GM18505 (cell line): Measurements from ENCODE around the gene TCF3.

ENCODE experiments used
- ATAC-seq: cut with Tn5 transposase; IDR thresholded peaks from one replicate; pipeline ENCODE4 v1.9.1; 2021; ENCODE audit not compliant: unreplicated experiment
- POLR2A ChIP-seq: IDR thresholded peaks from 4 replicates; pipeline ENCODE4 v1.6.1; 2011; ENCODE audit warnings: borderline replicate concordance; ENCODE audit not compliant: insufficient read depth, insufficient read length; ENCODE audit errors: extremely low read depth

TCF3 gene

DNA sequence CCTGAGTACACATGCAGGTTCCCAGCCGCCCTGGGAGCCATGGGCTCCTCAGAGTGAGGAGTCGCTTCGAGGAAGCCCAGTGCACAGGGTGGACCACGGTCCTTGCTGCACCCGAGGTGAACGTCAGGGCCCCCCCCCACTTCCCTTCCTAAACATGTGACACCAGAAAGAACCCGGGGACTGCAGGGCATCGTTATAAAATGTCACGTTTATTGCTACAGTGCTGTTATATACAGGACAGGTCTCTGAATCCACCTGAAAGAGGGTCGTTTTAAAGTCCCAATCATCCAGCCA lies 43.4 kb downstream of the TCF3 start:
- no peak for ATAC-seq
- TF ChIP-seq POLR2A = no peak

- TF ChIP-seq POLR2A = no peak
These were observed 43.9 kb downstream of the TCF3 start for GRCh38 chr19:1608359-1609102.

DNA sequence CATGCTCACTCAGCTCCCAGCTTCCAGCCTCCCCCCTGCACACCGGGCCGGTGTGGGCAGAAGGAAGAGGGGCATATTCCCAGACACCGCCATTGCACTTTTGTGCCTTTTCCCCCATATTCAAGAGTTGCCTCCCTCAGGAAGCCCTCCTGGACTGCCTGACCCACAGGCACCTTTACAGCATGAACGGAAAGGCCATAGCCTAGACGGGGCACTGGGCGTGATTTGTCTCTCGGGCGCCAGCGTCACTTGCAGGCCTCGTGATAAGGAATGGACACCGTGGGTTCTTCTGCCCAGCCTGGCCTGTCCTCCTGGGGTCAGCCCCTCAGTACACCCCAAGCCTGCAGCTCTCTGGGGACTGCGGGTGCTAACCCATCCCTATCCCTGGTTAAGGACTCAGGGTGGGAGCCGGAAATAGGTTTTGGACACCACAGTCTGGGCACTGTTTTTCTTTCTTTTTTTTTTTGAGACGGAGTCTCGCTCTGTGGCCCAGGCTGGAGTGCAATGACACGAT lies 46.2 kb downstream of the TCF3 start:
- ATAC-seq = no peak
- no peak for TF ChIP-seq POLR2A

More at GRCh38 chr19:1608359-1609102, 43.9 kb downstream of the TCF3 start:
- no peak for ATAC-seq

DNA sequence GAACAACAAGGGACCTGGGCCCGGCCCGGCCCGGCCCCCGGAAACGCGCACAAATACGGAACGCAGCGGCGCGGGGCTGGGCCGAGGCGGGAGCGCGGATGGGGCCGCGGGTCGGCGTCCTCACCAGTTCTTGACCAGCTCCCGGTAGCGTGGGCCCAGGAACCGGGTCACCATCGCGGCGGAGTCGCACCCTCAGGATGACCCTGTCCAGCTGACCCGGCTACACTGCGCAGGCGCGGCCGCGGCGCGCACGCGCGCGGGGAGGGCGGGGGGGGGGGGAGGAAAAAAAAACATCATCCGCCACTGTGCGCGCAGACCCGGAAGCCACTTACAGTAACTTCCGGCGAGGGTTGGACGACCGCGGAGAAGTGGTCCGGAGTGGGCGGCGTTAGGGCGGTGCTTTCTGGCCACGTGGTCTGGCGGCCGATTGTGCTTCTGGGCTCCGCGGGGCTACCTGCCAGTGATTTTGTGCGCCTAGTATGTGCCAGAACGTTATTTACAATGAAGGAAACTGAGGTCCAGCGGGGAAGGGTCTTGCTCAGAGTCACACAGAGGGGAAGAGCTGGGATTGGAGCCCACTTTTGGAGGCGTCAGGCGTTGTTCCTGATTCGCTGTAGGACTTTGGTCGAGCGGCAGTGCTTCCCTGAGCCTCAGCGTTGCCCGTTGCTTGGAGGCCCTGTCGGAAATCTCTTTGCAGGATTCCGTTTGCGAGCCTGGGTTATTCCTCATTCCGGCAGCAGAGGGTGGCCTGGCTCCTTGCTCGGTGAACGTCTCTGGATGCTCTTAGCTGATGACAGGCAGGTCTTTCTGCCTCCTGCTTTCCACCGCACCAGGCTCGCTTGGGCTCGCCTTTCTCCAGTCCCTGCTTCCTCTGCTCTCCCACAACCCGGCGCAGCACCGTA lies 46.9 kb downstream of the TCF3 start, which contains the start of gene UQCR11:
UQCR11 (minus strand) TSS at position 227 of the 902 bp plus-strand sequence; CDS start at position 174, 53 bp downstream.
- peak; percentile 76 for ATAC-seq
- TF ChIP-seq POLR2A = peak; percentile 73

DNA sequence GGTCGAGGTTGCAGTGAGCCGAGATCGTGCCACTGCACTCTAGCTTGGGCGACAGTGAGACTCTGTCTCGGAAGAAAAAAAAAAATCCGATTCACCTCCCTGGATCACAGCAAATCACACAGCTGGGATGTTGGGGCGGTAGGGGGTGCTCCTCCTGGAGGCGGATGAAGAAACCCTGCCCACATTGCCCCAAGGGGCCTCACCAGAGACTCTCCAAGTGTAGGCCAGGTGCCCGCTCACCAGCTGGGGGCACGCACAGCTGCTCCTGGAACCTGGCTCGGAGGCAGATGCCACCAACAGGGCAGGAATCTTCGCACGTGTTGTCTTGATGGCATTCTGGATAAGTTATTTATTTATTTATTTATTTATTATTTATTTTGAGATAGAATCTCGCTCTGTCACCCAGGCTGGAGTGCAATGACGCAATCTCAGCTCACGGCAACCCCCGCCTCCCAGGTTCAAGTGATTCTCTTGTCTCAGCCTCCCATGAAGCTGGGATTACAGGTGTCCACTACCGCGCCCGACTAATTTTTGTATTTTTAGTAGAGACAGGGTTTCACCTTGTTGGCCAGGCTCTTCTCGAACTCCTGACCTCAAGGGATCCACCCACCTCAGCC lies 50.2 kb downstream of the TCF3 start:
- TF ChIP-seq POLR2A = no peak
- ATAC-seq = no peak

DNA sequence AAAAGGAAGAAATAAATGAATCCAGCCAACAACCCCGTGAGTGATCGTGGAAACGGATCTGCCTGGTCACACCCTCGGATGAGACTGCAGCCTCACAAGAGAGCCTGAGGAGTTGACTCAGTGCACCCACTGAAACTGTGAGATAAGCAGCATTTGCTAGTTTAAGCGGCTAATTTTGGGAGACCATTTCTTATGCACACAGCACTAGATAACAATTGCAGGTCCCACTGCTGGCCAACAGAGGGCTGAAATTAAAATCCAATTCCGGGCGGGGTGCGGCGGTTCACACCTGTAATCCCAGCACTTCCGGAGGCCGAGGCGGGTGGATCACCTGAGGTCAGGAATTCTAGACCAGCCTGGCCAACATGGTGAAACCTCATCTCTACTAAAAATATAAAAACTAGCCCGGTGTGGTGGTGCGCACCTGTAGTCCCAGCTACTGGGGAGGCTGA lies 50.8 kb downstream of the TCF3 start:
- no peak for TF ChIP-seq POLR2A
- ATAC-seq = no peak

DNA sequence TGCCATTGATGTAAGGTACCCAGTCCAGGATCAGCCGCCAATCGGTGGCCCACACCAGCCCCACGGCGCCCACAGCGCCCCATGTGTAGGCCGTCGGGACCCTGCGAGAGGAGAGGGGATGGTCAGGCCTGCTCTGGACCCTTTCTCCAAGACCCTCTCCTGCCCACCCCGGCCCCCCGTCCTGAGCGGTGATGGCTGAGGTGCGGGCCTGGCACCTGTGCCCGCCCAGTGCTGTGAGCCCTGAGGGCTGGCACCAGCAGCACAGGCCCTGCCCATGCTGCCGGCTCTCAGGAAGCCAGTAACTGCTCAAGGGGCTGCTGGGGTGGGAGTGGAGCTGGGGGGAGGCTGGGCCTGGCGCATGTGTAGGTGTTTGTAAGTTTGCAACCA lies 53.0 kb downstream of the TCF3 start:
- no peak for ATAC-seq
- TF ChIP-seq POLR2A = no peak

- TF ChIP-seq POLR2A = no peak
- no peak for ATAC-seq
These were observed 53.5 kb downstream of the TCF3 start for GRCh38 chr19:1598777-1599459.

DNA sequence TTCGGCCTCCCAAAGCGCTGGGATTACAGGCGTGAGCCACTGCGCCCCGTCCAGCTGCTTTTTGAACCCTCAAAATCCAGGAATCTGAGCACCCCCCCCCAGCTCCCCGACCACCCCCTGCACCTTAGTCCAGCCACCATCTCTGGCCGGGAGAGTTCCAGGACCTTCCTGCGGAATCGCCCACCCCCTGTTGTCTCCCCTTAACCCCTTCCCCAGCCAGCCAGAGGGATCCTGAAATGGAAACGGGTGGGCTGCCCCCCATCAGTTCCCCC lies 59.0 kb downstream of the TCF3 start:
- no peak for TF ChIP-seq POLR2A
- no peak for ATAC-seq

DNA sequence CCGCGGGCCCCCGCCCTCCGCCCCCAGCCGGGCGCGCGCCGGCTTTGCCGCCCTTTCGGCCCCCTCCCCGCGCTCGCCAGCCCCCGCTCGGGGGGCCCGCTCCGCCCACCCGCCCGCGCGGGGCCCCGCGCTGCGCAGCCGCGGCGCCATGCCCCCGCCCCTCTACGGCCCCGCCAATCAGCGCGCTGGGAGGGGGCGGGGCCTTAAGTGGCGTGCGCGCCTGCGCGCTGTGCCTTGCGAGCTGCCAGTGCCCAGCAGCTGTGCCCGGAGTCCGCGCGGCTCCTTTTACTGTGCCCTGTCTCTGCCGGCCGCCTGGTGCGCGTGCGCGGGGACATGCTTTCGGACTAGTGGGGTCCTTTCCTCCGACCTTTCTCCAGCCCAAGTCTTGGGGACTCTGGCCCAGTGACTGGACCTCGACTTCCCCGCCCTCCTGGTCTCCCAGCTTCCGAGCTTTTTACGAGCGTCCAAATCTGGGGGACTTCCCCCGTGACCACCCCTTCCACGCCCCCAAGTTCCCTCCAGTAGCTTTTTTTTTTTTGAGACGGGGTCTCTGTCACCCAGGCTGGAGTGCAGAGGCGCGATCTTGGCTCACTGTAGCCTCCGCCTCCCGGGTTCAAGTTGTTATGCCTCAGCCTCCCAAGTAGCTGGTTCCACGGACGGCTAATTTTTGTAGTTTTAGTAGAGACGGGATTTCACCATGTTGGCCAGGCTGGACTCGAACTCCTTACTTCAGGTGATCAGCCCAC lies 59.5 kb downstream of the TCF3 start, which contains the start of gene MBD3:
MBD3 (minus strand) TSS at position 111 of the 746 bp plus-strand sequence. CDS start 234 bp downstream, outside the sequence.
- peak; percentile 57 for TF ChIP-seq POLR2A
- ATAC-seq = peak; percentile 61

- TF ChIP-seq POLR2A = peak; percentile 89
- peak; percentile 55 for ATAC-seq
These were observed 60.2 kb downstream of the TCF3 start for GRCh38 chr19:1592024-1592754.

- TF ChIP-seq POLR2A = no peak
- ATAC-seq = no peak
These were observed 60.9 kb downstream of the TCF3 start for GRCh38 chr19:1591421-1592023.
